ENCODE results near the gene TP53RK.

DNA sequence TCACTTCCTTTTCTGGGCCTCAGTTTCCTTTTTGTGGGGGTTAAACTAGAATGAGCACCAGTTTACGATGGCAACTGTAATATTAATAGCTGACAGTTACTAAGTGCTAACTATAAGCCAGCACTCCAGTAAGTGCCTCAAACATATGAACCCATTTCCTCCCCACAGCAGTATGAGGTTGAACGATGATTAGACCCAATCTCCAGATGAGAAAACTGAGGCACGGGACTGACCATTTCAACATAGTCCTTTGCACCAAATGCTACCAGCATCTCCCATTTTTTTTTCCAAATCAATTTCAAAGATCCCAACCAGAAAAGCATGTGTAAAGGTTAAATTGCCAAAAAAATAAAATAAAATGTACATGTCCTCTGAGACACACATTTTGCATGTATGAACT lies 45.1 kb downstream of the TP53RK start:
- TF ChIP-seq, protein P1, sequence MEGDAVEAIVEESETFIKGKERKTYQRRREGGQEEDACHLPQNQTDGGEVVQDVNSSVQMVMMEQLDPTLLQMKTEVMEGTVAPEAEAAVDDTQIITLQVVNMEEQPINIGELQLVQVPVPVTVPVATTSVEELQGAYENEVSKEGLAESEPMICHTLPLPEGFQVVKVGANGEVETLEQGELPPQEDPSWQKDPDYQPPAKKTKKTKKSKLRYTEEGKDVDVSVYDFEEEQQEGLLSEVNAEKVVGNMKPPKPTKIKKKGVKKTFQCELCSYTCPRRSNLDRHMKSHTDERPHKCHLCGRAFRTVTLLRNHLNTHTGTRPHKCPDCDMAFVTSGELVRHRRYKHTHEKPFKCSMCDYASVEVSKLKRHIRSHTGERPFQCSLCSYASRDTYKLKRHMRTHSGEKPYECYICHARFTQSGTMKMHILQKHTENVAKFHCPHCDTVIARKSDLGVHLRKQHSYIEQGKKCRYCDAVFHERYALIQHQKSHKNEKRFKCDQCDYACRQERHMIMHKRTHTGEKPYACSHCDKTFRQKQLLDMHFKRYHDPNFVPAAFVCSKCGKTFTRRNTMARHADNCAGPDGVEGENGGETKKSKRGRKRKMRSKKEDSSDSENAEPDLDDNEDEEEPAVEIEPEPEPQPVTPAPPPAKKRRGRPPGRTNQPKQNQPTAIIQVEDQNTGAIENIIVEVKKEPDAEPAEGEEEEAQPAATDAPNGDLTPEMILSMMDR (IDR thresholded peaks at IDR 0.05), result no peak
- no peak for TF ChIP-seq POLR2A (IDR thresholded peaks at IDR 0.05)

Measured in body of pancreas (tissue), 4 donors.